Measurements from ENCODE around the gene C3orf62.
"Not testable (repeated sequence)": the region's sequence is repeated elsewhere in the genome, so short reads cannot be mapped to it uniquely, and the experiment has no call there.

DNA sequence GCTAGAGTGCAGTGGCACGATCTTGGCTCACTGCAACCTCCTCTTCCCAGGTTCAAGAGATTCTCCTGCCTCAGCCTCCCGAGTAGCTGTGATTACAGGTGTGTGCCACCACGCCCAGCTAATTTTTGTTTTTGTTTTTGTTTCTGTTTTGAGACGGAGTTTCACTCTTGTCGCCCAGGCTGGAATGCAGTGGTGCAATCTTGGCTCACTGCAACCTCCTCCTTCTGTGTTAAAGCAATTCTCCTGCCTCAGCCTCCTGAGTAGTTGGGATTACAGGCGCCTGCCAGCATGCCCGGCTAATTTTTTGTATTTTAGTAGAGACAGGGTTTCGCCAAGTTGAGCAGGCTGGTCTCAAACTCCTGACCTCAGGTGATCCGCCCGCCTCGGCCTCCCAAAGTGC lies 36.9 kb downstream of the C3orf62 start:
- TF ChIP-seq, protein P1, sequence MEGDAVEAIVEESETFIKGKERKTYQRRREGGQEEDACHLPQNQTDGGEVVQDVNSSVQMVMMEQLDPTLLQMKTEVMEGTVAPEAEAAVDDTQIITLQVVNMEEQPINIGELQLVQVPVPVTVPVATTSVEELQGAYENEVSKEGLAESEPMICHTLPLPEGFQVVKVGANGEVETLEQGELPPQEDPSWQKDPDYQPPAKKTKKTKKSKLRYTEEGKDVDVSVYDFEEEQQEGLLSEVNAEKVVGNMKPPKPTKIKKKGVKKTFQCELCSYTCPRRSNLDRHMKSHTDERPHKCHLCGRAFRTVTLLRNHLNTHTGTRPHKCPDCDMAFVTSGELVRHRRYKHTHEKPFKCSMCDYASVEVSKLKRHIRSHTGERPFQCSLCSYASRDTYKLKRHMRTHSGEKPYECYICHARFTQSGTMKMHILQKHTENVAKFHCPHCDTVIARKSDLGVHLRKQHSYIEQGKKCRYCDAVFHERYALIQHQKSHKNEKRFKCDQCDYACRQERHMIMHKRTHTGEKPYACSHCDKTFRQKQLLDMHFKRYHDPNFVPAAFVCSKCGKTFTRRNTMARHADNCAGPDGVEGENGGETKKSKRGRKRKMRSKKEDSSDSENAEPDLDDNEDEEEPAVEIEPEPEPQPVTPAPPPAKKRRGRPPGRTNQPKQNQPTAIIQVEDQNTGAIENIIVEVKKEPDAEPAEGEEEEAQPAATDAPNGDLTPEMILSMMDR (conservative IDR thresholded peaks at IDR 0.05), result not testable (repeated sequence)
- TF ChIP-seq EZH2 (IDR thresholded peaks at IDR 0.05; ENCODE audit: low read depth), result not testable (repeated sequence)

Data from PC-9 (cell line).